HG03066 (cell line): Measurements from ENCODE around the gene SULT1A1.
"Not testable (repeated sequence)": the region's sequence is repeated elsewhere in the genome, so short reads cannot be mapped to it uniquely, and the experiment has no call there.

Source experiments
- ATAC-seq: cut with Tn5 transposase; IDR thresholded peaks from one replicate; pipeline ENCODE4 v1.9.1; 2021; ENCODE audit warnings: low read depth; ENCODE audit not compliant: unreplicated experiment

The SULT1A1 gene

DNA sequence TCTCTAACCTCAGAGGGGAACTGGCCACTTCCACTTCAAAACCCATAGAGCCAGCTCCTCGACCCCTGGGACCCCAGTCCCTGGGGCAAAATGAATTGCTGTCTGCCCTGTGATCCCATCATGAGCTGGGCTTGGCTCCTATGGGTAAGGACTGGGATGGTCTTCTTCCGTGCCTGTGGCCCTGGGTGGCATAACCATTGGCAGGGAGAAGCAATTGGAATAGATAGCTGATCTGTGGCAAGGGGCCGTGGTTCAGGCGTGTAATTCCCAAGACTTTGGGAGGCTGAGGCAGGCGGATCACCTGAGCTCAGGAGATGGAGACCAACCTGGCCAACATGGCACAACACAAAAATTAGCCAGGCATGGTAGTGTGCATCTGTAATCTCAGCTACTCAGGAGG, 17.3 kb downstream of the SULT1A1 start:
- ATAC-seq: no peak

DNA sequence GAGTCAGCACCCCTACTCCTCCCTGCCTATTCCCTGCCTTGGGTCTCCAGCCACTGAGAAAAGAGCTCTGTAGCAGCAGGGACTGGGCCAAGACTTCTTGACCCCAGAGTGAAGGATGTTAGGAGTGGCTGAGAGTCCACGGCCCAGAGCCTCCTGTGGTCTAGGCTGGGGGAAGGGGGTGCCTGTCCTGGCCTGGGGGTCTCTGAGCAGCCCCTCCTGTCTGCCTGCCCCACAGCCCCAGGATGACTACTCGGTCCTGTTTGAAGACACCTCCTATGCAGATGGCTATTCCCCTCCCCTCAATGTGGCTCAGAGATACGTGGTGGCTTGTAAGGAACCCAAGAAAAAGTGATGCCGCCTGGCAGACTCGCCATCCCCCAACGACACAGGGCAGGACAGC, 18.5 kb downstream of the SULT1A1 start:
- no peak for ATAC-seq

DNA sequence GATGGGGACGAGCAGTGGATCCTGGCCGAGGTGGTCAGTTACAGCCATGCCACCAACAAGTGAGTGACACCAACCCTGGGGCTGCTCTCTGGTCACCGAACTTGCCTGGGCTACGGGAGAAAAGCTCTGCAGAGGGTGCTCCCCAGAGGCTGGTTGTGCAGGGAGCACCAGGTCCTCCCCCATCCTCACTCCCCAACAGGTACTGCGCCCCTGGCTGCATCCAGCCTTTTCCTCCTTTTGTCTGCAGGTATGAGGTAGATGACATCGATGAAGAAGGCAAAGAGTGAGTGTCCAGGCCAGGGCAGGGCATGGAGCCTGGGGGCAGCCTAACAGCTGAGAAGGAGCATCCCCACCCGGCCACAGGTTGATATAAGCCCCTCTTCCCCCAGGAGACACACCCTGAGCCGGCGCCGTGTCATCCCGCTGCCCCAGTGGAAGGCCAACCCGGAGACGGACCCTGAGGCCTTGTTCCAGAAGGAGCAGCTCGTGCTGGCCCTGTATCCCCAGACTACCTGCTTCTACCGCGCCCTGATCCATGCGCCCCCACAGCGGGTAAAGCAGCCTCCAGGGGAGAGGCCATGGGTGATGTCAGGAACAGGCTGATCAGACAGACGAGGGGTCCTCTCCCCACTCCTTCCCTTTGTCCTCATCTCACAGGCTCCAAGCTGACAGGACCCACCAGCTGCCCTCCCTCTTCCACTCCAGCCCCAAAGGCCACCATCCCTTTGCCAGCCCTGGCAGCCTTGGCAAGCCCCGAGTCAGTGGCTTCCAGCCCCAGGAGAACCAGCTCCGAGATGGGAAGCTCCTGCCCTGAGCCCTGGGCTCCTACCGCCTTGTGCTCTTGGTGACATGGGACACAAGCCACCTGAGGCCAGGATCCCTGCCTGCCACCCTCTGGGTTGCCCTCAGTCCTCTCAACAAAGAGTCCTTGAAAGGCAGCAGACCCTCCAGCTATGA, 19.2 kb downstream of the SULT1A1 start:
- no peak for ATAC-seq

DNA sequence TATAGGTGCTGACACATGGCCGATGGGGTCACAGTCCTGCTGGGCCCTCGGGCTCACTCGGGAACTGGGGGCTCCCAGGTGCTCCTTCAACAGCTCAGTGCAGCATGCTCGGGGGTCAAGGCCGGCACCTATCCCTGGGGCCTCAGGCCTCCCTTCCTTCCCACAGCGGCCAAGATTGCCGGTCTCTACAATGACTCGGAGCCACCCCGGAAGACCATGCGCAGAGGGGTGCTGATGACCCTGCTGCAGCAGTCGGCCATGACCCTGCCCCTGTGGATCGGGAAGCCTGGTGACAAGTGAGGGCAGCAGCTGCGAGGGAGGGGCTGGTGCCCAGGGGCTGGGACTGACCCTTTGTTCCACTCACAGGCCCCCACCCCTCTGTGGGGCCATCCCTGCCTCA, 19.9 kb downstream of the SULT1A1 start:
- ATAC-seq: no peak

DNA sequence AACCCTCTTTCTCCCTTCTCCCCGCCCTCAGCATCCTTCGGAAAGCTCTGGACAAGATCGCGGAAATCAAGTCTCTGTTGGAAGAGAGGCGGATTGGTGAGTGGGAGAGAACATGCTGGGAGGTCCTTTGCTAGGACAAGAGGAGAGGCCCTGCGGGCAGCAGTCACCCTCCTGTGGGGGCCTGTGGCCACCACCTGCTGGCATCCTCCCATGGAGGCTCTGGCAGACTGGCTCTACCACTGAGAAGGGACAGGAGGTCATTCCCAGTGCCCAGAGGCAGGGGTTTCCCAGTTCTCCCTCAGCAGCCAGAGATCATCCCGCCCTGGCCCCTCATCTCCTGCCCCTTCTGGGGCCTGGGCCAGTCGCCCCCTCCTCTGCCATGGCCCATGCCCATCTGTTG, 20.8 kb downstream of the SULT1A1 start:
- ATAC-seq: no peak

DNA sequence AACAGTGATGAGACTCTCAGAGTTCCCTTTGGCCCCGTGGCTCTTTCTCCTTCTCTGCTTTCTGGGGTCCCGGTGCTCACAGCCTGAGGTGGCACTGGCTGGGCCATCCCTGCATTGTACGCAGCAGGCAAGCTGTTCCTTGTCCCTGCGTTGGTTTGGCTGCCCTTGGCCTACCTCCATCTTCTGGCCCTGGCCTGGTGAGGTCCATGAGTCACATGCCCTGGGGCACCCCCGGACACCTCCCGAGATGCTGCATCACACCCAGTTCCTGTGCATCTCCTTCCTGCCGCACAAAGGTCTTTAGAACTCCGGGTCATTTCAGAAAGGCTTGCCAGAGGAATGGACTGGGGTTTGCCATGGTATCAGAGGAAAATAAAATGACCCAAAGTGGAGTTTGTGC, 22.5 kb downstream of the SULT1A1 start:
- no peak for ATAC-seq

DNA sequence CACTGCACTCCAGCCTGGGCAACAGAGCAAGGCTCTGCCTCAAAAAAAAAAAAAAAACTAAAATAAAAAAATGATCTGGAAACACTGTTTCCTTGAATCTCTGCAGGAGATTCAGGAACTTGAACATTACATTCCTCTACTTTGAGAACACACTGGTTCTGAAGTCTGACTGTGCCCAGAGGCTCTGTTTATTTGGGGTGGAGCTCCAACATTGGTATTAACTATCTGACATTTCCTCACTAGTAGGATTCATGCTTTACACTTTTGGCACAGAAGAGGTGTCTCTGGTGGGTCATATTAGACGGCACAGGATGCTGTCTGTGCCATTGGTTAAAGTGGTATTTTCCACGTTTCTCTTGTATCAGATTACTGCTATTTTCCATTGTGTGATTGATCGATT, 23.4 kb downstream of the SULT1A1 start:
- ATAC-seq: no peak

DNA sequence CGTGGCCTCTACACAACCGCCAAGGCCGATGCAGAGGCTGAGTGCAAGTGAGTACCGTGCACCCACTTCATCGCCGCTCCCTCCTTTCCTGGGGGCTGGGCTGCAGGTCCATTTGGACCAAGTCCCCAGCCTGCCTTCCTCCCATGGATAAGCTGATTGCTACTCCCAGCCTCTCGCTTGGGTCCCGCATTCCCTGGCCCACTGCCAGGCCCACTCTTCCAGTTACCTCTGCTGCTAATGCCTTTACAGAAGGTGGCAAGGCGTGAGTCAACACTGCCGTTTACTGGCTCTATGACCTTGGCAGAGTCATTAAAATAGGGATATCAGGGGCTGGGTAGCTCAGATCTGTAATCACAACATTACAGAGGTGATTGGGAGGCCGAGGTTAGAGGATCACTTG, 24.2 kb downstream of the SULT1A1 start:
- no peak for ATAC-seq

DNA sequence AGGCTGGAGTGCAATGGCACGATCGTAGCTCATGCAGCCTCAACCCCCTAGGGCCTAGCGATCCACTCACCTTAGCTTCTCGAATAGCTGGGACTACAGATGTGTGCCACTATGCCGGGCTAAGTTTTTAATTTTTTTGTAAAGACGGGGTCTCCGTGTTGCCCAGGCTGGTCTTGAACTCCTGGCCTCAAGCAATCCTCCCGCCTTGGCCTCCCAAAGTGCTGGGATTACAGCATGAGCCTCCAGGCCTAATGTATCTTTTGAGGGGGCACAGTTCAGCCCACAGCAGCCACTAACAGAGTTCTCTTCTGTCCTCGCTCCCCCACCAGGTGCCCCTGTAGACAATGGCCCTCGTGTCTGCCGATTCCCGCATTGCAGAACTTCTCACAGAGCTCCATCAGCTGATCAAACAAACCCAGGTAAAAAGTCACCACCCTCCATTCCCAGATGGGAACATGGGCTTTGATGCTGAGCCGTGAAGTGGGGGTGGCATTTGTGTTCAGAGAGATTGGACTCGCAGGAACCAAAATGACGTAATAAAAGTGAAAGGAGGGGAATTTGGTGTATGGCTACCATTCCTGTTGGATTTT, 29.0 kb downstream of the SULT1A1 start:
- ATAC-seq: no peak

DNA sequence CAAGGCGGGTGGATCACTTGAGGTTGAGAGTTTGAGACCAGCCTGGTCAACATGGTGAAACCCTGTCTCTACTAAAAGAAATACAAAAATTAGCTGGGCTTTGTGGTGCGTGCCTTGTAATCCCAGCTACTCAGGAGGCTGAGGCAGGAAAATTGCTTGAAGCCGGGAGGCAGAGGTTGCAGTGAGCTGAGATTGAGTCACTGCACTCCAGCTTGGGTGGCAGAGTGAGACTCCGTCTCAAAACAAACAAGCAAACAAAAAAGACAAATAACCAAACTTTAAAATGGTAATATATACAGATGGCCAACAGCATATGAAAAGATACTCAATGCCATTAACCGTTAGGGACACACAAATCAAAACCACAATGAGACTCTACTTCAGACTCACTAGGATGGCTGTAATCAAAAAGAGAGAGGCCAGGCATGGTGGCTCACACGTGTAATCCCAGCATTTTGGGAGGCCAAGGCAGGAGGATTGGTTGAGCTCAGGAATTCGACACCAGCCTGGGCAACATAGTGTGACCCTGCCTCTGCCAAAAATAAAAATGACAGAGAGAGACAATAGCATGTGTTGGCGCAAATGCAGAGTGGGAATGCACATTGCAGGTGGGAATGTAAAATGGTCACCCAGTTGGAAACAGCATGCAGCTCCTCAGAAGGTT, 34.3 kb downstream of the SULT1A1 start:
- no peak for ATAC-seq

DNA sequence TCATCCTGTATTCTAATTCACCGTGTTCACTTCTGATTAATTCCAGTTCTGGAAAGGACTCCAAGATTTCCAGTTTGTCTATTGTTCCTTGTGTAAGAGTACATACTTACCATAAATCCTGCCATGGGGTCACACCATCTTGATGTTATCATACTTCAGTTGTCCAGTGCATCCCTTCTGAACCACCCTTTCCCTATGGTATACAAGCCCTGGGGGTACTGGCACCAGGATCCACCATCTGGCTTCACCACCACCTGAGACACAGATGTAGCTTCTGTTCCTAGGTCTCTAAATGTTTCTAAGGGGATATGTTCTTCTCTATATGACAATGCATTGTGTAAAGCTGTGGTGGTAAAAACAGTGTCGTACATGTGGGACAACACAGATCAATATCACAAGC, 34.9 kb downstream of the SULT1A1 start:
- no peak for ATAC-seq

DNA sequence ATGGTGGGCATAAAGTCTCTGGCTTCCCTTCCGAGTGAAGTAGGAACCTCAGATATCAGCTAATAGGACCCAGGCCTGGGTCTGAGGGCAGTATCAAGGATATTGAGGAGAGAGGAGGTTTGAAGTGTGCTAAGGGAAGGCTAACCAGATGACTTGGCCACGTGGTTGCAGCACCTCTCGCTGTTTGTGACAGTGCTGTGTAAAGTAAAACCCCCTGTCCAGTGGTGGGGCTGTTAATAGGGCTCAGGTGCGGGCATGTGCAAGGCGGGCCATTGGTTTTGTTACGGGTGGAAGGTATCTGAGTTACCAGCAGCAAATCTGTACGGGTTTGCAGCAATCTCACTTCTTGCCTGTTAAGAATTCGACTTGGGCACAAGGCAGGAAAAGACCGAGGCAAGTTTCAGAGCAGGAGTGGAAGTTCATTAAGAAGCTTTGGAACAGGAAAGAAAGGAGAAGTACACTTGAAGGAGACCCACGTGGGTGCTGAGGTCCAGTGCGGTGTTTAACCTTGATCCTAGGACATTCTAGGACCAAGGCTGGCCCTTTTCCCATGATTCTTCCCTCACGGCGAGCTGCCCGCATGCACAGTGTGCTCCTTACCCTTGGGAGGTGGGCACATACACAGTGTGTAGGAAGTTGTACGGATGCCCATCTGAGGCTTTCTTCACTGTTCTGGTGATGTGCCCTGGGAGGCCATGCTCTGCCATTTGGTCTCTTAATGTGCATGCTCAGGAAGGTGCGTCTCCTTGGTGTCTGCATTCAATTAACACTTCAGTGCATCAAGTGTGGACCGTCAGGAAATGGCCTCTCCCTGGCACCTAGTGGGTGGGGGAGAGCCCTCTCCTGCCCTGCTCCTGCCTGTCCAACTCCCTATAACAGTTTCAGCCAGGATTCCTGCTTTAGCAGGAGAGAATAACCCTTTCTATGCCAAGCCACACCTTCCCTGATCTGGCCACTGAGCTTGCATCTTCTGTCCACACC, 35.8 kb downstream of the SULT1A1 start:
- ATAC-seq: no peak

DNA sequence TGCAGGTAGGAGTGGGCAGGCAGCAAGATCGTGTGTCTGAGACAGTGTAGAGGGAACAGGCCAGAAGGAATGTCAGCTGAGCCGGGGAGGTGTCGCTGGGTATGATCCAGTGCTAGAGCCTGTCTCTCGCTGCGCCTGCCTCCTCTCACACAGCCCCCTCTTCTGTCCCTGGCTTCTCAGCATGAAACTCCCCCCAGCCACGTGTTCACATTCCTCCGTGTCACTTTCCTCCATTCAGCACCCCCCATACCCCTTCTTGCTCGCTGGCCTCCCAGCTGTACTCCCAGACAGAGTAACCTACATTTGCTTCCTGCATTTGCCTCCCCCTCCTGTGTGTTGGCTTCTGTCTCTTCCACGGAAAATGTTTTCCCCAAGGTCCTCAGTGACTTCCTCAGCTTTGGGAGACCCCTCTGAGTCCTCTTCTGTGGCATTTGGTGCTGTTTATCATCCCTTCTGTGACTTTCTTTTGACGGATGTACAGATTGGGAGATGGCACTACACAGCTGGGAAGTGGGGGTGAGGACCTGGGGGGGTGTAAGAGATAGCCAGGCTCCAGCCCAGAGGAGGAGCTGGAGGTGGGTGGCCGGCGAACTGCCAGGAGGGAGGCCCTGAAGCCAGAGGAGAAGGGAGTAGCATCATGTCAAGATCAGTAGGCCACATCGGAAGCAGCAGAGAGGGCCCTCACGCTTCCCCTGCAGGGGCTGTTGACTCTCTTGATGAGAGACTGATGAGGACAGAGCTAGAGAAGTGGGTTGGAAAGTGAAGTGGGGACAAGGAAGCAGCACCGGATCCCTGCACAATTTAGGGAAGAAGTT, 36.9 kb downstream of the SULT1A1 start:
- no peak for ATAC-seq

DNA sequence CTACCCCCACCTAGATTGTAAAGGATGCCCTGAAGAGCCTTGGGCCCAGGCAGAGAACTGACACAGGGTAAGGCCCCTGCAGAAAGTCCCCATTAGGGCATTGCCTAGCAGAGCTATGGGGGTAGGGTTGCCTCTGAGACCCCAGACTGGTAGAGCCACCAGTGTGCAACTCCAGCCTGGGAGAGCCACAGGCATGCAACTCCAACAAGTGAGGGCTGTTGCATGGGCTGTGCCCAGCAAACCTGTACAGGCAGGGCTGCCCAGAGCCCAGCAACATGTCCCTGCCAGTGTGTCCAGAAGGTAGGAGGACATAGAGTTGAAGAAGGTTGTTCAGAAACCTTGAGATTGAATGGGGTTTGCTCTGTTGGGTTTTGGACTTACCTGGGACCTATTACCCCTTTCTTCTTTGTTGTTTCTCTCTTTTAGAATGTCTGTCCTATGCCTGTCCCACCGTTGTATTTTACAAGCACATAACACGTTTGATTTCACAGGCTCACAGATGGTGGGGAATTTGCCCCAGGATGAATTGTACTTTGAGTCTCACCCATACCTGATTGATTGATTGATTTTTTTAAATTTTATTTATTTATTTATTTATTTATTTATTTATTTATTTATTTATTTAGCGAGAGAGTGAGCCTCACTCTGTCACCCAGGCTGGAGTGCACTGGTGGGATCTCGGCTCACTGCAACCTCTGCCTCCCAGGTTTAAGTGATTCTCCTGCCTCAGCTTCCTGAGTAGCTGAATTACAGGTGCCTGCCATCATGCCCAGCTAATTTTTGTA, 39.7 kb downstream of the SULT1A1 start:
- no peak for ATAC-seq

DNA sequence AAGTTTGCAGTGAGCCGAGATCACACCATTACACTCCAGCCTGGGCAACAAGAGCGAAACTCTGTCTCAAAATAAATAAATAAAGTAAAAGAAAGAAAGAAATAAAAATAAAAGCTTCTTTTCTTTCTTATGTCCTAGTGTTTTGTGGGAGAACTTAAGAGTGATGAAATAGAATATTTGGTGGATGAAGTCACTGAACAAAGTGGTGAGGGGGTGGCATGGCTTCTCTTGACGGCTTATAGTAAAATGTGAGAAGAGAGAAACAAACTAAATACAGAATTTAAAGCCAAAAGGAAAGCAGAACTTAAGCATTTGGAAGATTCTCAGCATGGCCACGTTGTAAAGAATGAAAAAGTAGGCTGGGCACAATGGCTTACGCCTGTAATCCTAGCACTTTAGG, 40.8 kb downstream of the SULT1A1 start:
- no peak for ATAC-seq

DNA sequence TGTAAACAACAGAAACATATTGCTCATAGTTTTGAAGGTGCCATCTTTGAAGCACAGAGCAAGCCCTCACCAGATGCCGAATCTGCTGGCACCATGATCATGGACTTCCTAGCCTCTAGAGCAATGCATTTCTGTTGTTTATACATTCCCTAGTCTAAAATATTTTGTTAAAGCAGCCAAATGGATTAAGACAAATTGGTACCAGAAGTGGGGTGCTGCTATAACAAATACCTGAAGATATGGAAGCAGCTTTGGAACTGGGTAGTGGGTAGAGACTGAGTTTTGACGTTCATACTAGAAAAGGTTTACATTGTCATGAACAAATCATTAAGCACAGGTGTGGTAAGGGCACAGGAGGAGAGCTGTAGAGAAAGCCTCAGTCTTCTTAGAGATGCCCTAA, 42.6 kb downstream of the SULT1A1 start:
- no peak for ATAC-seq

DNA sequence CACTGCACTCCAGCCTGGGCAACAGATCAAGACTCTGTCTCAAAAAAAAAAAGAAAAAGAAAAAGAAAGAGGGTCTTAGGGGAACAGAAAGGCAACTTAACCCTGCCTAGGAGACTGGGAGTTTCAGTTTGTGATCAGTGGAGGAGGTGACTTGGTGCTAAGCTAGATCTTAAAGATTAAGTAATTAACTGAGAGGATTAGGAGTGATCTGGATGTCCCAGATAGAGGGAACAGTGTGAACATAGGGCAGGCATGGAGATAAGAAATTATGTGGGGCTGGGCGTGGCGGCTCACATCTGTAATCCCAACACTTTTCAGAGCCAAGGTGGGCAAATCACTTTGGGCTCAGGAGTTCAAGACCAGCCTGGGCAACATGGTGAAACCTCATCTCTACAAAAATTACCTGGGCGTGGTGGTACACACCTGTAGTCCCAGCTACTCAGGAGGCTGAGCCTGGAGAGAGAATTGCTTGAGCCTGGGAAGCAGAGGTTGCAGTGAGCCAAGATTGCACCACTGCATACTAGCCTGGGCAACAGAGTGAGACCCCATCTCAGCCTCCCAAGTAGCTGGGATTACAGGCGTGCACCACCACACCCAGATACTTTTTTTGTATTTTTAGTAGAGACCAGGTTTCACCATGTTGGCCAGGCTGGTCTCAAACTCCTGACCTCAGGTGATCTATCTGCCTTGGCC, 43.5 kb downstream of the SULT1A1 start:
- not testable (repeated sequence) for ATAC-seq

DNA sequence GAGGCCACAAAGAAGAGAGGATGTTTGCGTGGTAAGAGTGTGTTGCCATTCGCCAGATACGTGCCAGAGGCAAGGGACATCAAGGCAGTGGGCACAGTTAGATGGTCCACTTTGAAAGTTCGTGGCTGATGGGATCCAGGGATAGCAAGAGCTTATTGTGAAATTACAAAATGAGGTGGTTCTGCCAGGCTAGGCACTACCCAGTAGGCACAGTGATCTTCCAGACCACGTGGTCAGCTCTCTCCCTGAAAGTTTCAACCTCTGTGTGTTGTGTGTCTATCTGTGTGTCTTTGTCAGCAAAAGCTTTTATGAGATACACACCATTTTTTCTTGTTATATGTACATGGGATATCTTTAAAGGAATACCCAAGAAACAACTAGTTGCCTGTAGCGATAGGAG, 46.6 kb downstream of the SULT1A1 start:
- ATAC-seq: no peak
